ENCODE data around the gene CYP19A1. TPM values are rescaled to one million over a fixed set of nuclear protein-coding genes. Genes with fewer than 3 reads are reported as not detected.

CYP19A1 gene
- total and polyA plus RNA-seq, 8 donors: 0.18 to 2.7 (median 0.35) TPM; not detected in 5

GRCh38 chr15:51334011-51334451 is 4.4 kb downstream of the CYP19A1 start:
- TF ChIP-seq EP300 (IDR thresholded peaks at IDR 0.05) (no peak), POLR2A (IDR thresholded peaks at IDR 0.05) (no peak), POLR2AphosphoS5 (IDR thresholded peaks at IDR 0.05) (no peak), CTCF (IDR thresholded peaks at IDR 0.05) (no peak)
- Histone ChIP-seq H3K4me1 (peaks cover 0 to 46% (median 5%) of the 10 kb centered on the region in 4 donors), H3K4me3 (no peak overlapping the region), H3K27me3 (no peaks in the 10 kb centered on the region), H3K9me3 (no peaks in the 10 kb centered on the region), H3K27ac (no peak overlapping the region), H3K36me3 (no peaks in the 10 kb centered on the region)
- intact Hi-C loops (cut with DNase I; ENCODE audit: low total_unique reads): no loop called here
- 15 to 37% (median 31%) methylated on average over 2 of the region's 2 CpGs for WGBS, 5 donors
- DNase-seq: no peak

DNA sequence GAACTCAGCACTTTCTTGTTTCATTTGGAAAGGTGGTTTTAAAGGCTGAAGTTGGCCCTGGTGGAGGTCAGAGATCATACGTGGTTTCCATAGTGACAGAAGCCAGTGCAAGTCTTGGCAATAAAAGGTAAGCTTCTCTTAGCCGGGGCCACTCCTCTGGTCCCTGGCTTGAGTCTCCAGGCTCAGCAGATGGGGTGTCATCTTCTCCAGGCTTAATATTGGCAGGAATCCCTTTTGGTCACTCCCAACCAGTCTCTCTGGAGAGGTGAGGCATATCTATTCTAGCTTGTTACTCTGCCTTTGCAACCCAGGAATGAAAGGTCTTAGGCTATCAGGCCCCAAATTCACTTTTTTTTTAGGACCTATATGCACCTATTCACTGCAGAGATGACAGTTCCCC is 4.8 kb downstream of the CYP19A1 start:
- no peaks in the 10 kb centered on the region for H3K36me3 ChIP-seq
- 77 to 91% (median 81%) methylated on average over 2 of the region's 2 CpGs for WGBS, 5 donors
- no peaks in the 10 kb centered on the region for H3K27me3 ChIP-seq
- H3K27ac ChIP-seq: no peak overlapping the region
- H3K4me3 ChIP-seq: no peak overlapping the region
- no peak for DNase-seq
- peaks cover 0 to 46% (median 5%) of the 10 kb centered on the region in 4 donors for H3K4me1 ChIP-seq
- intact Hi-C loops (cut with DNase I; ENCODE audit: low total_unique reads): no loop called here
- TF ChIP-seq CTCF (IDR thresholded peaks at IDR 0.05): no peak
- no peak for TF ChIP-seq POLR2AphosphoS5 (IDR thresholded peaks at IDR 0.05)
- TF ChIP-seq POLR2A (IDR thresholded peaks at IDR 0.05): no peak
- no peak for TF ChIP-seq EP300 (IDR thresholded peaks at IDR 0.05)
- H3K9me3 ChIP-seq: no peaks in the 10 kb centered on the region

GRCh38 chr15:51332206-51333147 is 5.9 kb downstream of the CYP19A1 start:
- H3K4me1 ChIP-seq: peaks cover 0 to 42% (median 5%) of the 10 kb centered on the region in 4 donors
- WGBS, 5 donors: 76 to 84% (median 81%) methylated on average over 4 of the region's 4 CpGs
- no peak for DNase-seq
- TF ChIP-seq POLR2AphosphoS5 (IDR thresholded peaks at IDR 0.05) (no peak), EP300 (IDR thresholded peaks at IDR 0.05) (no peak), CTCF (IDR thresholded peaks at IDR 0.05) (no peak), POLR2A (IDR thresholded peaks at IDR 0.05) (no peak)
- H3K9me3 ChIP-seq: no peaks in the 10 kb centered on the region
- no peak overlapping the region for H3K4me3 ChIP-seq
- intact Hi-C loops (cut with DNase I; ENCODE audit: low total_unique reads): no loop called here
- no peaks in the 10 kb centered on the region for H3K36me3 ChIP-seq
- no peaks in the 10 kb centered on the region for H3K27me3 ChIP-seq
- no peak overlapping the region for H3K27ac ChIP-seq

- no peak for DNase-seq
- WGBS, 5 donors: 56 to 61% (median 59%) methylated on average over 5 of the region's 5 CpGs
Measured at GRCh38 chr15:51331141-51331540, 7.3 kb downstream of the CYP19A1 start.

More at GRCh38 chr15:51331141-51331540, 7.3 kb downstream of the CYP19A1 start:
- Histone ChIP-seq H3K4me3 (no peak overlapping the region), H3K36me3 (no peaks in the 10 kb centered on the region), H3K4me1 (peaks cover 0 to 28% (median 5%) of the 10 kb centered on the region in 4 donors), H3K9me3 (no peaks in the 10 kb centered on the region), H3K27me3 (no peaks in the 10 kb centered on the region), H3K27ac (no peak overlapping the region)
- no peak for TF ChIP-seq CTCF (IDR thresholded peaks at IDR 0.05)
- TF ChIP-seq POLR2A (IDR thresholded peaks at IDR 0.05): no peak
- no peak for TF ChIP-seq POLR2AphosphoS5 (IDR thresholded peaks at IDR 0.05)
- TF ChIP-seq EP300 (IDR thresholded peaks at IDR 0.05): no peak
- intact Hi-C loops (cut with DNase I; ENCODE audit: low total_unique reads): no loop called here
